Esophagus mucosa (tissue), 1 donor: Measurements from ENCODE around the gene ADGRV1. TPM values are rescaled to one million over a fixed set of nuclear protein-coding genes. Genes with fewer than 3 reads are reported as not detected.

Experiments
- ATAC-seq: fragments of 200-7000 bp; cut with Tn5 transposase; one replicate; pipeline ENCODE4 v1.9.1; 2020
- total RNA-seq: library from RNA; stranded (reverse); gene quantifications from one replicate; pipeline ENCODE4 v1.2.4, GENCODE V29; 2023
- donor health status: DM: yes; HTN: yes; CAD: no.

The ADGRV1 gene
- total RNA-seq, 1 donor from 2014 or later, result 3.7 TPM

DNA sequence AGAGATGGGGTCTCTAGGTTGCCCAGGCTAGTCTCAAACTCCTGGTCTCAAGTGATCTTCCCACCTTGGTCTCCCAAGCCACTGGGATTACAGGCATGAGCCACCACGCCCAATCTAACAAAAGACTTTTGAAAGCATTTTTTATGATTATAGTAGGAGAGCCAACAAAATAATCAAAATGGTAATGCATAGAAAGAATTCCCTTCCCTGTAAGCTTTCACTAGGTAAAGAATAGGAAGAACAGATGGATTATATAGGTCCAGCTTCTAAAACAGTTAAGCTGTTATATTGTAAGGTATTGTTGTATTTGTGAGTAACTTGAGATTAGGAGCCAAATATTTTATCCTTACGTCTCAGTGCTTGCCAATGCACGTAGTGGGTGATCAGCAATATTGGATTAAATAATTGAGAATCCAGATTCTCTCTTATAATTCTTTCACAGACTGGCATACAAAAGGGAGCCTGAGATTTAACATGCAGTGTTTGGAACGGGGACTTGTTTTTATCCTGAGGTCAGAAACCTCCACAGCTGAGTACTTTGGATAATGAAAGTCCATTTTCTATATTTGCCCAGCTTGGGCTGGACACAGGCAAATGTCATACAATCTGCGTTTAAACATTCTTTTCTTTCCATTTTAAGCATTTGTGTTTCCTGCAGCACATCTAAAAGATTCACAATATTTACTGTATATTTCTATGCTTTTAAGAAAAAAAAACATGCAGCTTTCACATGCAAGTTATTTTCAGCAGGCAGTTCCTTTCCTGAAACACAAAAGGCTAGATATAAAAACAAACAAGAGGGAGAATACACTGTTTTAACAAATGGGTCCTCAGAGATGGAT is 586.1 kb downstream of the ADGRV1 start:
- ATAC-seq, result no peak

DNA sequence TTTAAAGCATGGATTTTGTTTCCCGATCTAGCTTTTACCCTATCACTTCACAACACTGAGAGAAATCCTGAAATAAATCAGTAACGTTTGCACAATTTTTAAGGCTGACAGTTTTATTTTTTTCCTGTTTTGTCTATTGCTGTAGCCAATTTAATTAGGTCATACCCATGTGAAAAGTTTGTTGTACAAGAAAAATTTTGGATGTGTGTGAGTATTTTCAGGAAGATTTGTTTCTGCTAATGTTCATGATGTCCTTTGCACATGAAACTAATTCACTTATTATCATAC is 586.7 kb downstream of the ADGRV1 start:
- ATAC-seq, result no peak

DNA sequence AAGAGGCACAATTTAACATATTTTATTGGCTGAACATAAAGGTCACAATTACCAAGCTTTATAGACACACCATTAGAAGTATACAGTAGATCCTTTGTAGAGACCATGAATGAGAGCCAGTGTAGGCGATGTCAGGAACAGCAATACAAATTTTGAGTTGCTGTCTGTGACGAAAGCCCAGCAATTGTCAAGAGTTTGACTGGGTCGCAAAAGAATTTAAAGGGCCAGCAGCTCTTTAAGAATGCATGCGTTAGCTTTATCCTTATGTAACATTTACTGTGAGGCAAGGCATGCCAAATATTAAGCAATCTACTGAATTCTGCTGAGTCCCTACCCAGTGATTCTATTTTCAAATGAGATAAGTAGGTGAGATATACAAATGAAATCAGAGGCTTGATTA is 587.6 kb downstream of the ADGRV1 start:
- peak; percentile 42 for ATAC-seq

DNA sequence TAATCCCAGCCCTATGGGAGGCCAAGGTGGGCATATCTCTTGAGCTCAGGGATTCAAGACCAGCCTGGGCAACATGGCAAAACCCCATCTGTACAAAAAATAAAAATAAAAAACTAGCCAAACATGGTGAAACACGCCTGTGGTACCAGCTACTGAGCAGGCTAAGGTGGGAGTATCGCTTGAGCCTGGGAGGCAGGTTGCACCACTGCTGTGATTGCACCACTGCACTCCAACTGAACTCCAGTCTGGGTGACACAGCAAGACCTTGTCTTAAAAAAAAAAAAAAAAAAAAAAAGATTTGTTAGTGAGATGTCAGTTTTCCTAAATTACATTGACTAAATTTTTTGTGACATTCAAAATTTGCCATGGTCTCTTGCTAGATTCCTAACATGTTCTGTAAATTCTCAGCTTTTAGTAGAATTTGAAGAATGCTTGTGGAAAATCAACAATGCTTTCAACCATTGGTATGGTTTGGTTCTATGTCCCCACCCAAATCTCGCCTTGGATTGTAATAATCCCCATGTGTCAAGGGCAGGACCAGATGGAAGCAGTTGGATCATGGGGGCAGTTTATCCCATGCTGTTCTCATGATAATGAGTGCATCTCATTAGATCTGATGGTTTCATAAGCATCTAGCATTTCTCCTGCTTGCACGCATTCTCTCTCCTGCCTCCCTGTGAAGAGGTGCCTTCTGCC is 588.5 kb downstream of the ADGRV1 start:
- ATAC-seq, result peak; percentile 71

DNA sequence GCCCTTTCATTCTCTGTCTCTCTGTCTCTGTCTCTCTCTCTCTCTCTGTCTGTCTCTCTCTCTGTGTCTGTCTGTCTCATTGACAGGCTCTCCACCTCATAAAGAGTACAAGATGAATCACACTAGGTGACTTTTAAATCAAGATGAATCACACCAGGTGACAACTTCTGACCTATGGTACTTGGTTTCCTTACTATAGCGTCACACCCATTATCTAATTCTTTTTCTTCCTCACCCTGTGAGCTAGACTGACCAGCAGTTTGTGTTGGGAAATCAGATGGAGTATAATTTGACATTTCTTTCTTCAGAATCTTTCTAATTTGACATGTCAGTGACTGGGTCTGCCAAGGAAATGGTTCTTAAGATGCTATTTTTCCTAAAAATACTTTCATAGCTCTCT is 591.6 kb downstream of the ADGRV1 start:
- peak; percentile 92 for ATAC-seq

DNA sequence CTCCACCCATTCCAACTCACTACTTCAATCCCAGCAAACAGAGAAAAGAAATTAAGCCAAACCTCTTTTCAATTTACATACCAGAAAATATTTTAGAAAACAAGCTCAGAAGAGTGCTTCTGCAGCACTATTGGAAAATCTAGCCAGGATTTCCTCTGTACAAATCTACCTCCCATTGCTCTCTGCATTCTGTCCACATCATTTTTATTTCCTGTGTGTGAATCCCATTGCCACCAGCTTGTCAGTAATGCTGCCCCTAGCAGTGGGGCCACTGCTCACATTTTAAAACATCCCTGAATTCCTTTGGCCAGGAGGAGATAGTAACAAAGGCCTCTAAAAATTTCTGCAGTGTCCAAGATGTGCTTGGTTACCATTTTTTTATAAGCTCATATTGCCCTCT is 592.0 kb downstream of the ADGRV1 start:
- ATAC-seq, result no peak

DNA sequence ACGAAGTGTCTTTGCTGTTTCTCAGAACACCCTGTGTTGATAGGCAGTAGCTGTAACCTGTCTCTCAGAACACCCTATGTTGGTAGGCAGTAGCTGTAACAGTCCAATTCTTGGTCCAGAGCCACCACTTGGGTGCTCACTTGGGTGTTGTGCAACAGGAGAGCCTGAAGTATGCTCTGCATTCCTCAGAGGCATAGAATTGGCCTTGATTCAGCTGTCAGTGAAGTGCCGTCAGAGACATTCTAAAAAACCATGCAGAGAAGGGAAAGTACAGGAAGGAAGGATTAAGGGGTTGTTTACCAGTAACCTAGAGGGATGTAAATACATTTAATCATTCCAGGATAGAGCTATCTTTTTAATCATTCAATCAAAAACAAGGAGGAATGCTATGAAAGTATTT is 593.4 kb downstream of the ADGRV1 start:
- peak; percentile 90 for ATAC-seq

DNA sequence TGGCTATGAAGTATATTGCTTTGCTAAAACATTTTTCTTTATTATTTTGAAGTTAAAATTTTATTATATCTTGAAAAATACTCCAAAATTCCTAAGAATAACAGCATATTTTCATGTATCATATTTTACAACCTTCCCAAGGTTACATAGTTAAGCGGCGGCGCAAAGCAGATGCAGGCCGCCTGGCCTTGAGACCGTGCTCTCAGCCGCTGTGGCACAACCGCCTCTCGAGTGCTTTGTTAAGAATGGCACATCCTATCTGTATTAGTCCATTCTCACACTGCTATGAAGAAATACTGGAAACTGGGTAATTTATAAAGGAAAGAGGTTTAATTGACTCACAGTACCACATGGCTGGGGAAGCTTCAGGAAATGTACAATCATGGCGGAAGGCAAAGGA is 595.7 kb downstream of the ADGRV1 start:
- no peak for ATAC-seq

DNA sequence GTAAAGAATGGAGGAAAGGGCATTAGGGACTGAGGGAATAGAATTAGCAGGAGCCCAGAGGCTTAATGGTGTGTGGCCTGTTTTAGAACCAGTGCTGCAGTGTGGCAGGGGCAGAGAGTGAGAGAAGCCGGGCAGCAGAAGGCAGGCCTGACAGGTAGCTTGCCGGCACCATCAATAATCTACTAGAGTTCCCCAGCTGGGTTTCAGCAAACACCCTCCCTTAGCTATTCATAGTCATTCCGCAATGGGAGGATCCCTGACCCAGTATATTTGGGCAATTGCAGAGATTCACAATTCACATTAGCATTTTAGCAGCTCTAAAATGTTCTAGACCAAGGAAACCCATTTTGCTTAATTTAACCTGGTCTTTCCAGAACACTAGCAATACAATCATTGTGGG is 596.7 kb downstream of the ADGRV1 start:
- no peak for ATAC-seq

DNA sequence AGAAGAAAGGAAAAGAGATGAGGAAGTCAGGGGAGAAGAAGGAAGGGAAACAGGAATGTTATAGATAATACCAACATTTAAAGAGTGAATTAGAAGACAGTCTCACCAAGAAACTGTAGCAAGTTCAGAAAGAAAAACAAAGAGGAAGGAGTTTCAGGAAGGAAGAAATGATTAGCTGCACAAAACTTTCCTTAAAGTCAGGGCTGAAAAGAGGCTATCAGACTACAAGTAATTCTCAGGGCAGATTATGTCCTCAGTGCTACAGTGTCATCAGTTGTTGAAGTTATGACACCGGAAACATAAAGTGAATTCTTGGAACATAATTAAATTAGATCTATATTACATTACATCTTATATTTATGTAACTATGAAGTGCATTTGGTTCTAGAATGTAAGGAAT is 597.6 kb downstream of the ADGRV1 start:
- ATAC-seq, result no peak

DNA sequence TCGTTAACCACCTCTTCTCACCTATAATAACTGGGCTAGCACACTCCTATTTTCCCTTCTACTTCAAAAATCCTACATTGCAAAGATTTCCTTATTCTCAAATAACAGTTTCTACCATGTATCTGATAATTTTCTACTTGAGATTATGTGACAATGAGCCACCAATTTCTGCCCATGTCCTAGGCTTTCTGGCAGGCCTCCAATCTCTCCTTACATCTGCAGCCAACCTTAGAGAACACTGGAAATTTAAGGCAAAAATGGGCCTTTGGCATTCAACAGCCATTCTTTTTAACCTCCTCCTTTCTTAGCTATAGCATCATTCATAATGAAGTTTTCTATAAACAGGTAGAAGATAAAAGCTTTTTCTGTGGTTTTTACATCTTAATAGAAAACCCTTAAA is 599.4 kb downstream of the ADGRV1 start:
- no peak for ATAC-seq

DNA sequence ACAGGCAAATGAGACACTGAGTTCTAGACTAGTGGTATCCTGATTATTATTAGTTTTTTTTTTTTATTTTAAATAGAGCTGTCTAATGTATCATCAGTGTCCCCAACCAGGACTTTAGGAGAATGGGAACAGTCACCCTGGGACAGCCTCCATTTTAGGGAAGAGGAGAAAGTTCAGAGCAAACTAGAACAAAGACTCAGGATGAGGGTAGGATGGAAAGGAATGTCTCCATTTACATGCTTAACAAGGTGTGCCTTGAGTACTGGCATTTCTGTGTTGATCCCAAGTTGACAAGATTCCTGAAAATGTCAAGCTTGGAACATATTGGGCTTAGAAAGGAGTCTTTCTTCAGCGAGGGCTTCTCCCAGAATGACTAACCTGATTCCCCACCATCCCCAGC is 601.0 kb downstream of the ADGRV1 start:
- no peak for ATAC-seq

DNA sequence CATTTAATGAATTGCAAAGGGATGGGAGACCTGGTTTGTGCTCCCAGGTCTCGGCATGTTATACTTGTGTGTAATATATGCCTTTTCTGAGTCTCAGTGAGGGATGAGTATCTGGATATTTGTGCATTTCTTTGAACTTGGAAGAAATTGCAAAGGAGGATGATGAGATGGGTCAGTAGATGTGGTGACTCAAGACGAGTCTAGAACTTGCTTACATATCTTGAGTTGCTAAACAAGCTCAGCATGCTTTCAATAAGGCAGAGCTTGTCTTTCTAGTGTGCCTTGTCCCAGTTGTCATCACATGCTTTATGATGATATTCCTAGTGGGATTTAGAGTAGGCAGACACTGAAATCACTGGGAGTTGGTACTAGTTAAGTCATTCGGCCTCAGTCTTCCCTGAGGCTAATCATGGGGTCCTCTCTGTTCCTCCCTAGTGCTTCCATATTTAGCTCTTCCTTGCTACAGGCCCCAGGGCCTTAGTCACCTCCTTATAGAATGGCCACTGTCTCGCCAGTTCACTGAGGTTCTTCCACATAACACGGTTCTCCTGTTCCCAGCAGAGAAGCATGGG is 602.2 kb downstream of the ADGRV1 start:
- ATAC-seq, result peak; percentile 74

DNA sequence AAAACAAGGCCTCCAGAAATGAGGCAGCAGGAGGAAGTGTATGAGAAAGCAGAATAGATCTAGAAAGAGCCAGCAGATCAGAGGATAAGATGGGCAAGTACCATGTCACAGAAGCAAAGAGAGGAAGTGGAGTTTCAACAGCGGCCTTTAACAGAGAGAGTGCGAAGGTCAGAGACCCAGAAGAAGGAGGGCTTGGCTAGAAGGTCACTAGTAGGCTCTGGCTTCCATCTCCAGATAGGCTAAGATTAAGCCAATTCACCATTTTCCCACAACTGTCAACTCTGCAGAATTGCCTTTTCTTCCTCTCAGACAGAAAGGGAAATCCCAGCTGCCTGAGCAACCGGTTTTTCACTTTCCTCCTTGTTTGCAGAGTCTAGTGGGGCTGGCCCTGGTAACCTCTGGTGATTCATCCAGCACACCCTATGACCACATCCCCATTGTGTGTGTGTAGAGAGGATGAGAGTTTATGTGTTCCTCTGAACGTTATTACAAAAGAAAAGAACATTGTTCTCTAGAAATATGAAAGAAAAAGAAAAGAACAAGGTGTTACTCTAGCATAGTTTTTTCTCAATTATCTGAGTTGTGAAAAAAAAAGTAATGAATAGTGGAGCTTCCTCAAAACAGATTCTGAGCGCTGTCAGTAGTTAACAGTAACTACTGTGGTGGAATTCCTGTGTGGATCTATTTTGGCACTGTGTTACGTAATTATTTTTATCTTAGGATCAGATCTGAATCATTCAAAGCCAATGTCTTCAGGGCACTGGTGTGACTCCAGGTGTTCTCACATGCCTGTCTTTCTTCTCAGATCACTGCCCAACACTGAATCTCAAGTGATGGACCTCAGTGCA is 604.2 kb downstream of the ADGRV1 start:
- ATAC-seq, result peak; percentile 99

DNA sequence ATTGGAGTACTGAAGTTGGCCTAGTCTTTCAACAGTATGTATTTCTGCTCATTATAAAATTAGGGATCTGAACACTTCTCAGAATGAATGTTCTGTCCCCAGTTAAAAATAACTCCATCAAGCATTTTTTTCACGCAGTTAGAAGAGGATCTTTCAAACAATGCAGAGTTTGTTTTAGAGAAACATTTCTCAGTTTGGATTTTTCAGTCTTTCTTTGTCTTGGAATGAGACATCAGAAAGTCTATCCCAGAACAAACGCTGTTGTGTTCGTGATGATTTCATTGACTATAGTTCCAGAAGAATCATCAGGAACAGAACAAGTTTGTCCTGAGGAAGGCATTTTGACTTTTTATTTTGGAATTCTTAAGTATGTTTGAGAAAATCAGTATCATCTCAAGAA is 605.8 kb downstream of the ADGRV1 start:
- no peak for ATAC-seq

DNA sequence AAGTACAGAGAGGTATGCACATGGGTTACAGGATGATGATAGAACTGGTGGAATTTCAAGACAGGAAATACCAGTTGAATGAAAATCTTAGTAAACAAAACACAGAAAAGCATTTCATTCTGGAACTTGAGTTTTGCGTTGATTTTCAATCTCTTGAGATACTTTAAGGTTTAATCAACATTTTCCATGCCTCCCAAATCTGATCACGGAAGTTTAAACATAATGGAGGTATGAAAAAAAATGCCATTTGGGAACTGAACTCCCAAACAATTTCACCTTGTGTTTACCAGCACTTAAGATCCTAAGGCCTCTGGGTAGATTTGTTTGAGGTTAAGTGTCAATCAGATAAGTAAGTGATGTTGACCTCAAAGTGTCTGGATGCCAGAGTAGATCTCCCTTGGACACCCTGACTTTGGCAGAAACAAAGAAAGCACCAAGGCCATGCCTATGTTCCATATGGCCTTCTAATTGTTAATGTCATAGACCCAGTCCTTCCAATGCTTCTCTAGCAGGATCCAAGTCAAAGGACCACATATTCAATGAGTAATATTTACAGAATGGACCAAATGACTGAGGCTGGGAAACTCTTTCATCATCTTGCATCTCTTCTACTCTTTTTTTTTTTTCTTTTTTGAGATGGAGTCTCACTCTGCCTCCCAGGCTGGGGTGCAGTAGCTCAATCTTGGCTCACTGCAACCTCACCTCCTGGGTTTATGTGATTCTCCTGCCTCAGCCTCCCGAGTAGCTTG is 607.6 kb downstream of the ADGRV1 start:
- ATAC-seq, result no peak

DNA sequence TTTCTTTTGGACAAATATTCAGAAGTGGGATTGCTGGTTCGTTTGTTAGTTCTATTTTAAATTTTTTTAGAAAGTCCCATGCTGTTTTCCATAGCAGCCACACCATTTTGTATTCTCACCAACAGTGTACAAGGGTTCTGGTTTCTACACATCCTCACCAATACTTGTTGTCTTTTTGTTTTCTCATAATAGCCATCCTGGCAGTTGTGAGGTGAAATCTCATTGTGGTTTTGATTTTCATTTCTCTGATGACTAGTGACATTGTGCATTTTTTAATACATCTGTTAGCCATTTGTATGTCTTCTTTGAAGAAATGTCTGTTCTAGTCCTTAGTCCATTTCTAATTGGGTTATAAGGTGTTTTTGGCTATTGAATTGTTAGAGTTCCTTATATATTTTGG is 610.3 kb downstream of the ADGRV1 start:
- ATAC-seq, result no peak

DNA sequence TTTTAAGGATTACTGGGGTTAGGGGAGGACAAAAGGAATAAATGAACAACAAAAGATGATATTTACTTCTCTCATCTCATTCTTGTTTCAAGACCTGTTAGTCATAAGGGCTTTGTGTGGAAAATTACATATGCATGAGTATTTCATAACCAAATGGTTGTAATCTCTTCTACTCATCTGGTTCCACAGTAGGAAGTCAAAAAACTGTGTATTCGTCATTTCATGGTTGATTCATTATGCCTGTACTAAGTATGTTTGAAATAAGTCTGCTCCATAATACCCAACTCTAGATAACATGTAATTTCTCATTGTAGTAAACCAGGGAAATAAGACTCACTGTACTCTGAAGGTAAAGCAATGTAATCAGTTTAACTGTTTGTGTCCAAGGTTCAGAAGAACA is 611.7 kb downstream of the ADGRV1 start:
- peak; percentile 96 for ATAC-seq

DNA sequence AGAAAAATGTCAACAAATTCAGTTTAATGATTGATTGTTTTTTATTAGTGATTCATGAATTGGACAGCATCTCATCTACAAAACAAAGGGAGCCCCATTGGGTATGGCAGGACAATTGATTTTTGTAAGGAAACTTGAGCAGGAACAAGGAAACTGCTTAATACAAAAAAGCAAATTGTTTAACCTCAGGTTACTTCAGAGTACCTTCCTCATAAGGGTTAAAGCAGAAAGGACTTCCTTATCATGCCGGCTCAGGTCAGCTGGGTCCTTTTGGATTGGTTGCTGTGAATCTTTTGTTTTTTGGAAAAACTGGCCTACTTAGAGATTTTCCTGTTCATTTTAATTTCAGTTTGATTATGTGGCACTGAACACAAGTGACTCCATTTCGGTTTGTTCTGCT is 612.7 kb downstream of the ADGRV1 start:
- ATAC-seq, result peak; percentile 51

DNA sequence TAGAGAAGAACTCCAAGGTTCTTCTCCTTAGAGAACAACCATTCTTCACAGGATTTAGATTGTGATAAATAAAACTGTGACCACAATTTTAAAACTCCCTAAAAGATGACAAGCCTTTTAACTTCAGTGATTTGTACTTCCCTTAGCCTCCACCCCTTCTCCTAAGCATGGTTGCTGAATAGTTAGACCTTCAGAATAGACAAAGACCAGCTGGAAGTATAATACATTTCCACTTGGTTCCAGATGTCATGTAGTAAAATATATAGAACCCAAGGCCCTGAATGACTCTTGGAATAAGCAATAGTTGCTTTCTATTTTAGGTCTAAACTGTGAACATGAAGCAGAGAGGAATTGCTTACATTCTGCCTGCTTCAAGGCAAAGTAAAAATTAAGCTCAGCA is 615.8 kb downstream of the ADGRV1 start:
- ATAC-seq, result no peak

DNA sequence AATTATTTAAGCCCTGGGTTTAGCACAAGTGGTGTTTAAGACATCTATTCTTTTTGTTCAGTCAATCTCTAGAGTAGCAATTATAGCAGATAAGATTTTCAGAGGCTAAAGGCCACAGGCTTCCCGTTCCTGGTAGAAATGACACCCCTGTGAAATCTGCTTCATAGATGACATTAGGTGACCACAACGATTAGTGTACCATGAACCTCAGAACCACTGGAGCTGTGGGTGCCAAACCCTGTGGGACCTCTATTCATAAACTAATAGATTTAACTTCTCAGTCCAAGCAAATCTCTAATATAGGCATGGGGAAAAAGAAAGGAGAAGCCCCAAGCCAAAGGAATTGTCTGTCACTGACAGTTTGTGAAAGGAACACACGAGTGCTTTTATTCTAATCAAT is 617.1 kb downstream of the ADGRV1 start:
- ATAC-seq, result no peak

DNA sequence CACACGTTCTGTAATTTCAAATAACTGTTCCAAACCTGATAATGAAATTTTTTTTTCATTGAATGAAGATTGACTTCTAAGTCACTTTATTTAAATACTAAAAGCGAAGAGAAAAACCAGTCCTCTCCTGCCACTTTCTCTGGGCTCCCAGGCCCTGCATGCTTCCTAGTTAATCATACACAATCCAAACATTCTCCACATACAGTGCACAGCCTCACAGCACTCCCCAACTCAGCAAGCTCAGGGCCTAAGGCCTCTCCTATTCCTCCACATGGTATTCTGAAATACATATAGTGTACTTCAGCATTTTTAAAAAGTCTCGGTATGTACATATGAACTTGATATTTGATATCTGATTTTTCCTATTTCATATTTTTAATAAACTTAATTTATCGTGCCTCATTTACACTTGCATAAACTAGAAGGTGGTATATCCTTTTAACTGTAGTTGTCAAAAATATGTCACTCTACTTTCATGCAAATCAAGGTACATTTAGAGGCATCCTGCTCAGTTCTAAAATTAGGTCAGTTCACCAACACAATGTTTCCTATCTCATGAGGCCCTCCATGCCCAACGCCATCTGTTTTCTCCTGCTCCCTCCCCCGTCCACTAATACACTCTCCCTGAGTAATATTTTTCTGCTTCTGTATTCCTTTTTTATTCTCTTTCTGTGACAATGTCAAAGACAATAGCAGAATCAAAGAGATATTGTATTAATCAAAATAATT is 617.9 kb downstream of the ADGRV1 start:
- no peak for ATAC-seq
